ENCODE results near the gene SLFN12. TPM values are rescaled to one million over a fixed set of nuclear protein-coding genes. Genes with fewer than 3 reads are reported as not detected.
A peak's percentile ranks its signal among the peaks of the same experiment; 100 is the strongest.
"Not testable (repeated sequence)": the region's sequence is repeated elsewhere in the genome, so short reads cannot be mapped to it uniquely, and the experiment has no call there.

The SLFN12 gene
- total and polyA plus RNA-seq, 2 donors (not counting 1 experiment from before 2014, with no cell fraction given) = 26.1 to 34.0 TPM

DNA sequence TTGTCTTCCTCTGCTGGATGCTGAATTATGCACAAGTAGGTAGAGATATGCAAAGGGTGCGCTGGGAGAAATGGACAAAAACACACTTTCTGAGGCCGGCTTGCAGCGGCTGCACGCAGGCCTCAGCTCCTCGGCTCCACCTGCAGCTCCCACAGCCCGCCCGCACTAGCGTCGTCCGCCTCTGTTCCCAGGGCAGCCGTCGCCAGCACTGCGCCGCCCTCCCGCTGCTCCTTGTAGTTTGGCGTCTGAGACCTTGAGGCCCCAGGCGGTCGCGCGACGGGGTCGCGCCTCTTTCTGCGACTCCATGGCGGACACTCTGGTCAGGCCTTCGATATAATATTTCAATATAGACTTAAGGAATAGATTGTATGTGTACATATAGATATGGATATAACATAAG is 24.8 kb downstream of the SLFN12 start:
- Histone ChIP-seq H3K27me3 (ENCODE audit: control insufficient read depth, insufficient read depth, low read length) (no peaks in the 10 kb centered on the region), H3K36me3 (ENCODE audit: control insufficient read depth, insufficient read depth, low read length) (peaks cover 14% of the 10 kb centered on the region)
- TF ChIP-seq CTCF (conservative IDR thresholded peaks at IDR 0.05 in 1 of 2, IDR thresholded peaks at IDR 0.05 in 1 of 2; ENCODE audit: low read depth in 1 of 2, low read length in 2 of 2) (no peak), EZH2 (IDR thresholded peaks at IDR 0.05; ENCODE audit: low read length, missing control alignments) (no peak)

GRCh38 chr17:35406568-35406967 is 25.7 kb downstream of the SLFN12 start:
- Histone ChIP-seq H3K9ac (ENCODE audit: insufficient read depth, low read length) (no peak overlapping the region), H3K4me2 (ENCODE audit: extremely low read depth, insufficient read depth, low read length) (no peak overlapping the region), H3K4me3 (replicated peaks in 1 of 4; ENCODE audit: control extremely low read depth in 1 of 4, insufficient read depth in 1 of 4, low read depth in 3 of 4, low read length in 4 of 4) (no peak overlapping the region), H3K36me3 (ENCODE audit: control insufficient read depth, insufficient read depth, low read length) (peaks cover 12% of the 10 kb centered on the region), H3K27me3 (ENCODE audit: control insufficient read depth, insufficient read depth, low read length) (no peaks in the 10 kb centered on the region), H4K20me1 (ENCODE audit: control insufficient read depth, extremely low read depth, insufficient read depth, low read length) (no peaks in the 10 kb centered on the region), H3K9me3 (ENCODE audit: control insufficient read depth, insufficient read depth, low read depth, low read length) (no peaks in the 10 kb centered on the region), H3K79me2 (ENCODE audit: control insufficient read depth, insufficient read depth, low read length) (no peaks in the 10 kb centered on the region), H2AFZ (ENCODE audit: low read length) (no peak overlapping the region), H3K27ac (ENCODE audit: insufficient read depth, low read length) (no peak overlapping the region), H3K4me1 (ENCODE audit: control insufficient read depth, extremely low read depth, insufficient read depth, low read length) (no peaks in the 10 kb centered on the region)
- TF ChIP-seq EZH2 (IDR thresholded peaks at IDR 0.05; ENCODE audit: low read length, missing control alignments) (no peak), CTCF (conservative IDR thresholded peaks at IDR 0.05 in 1 of 2, IDR thresholded peaks at IDR 0.05 in 1 of 2; ENCODE audit: low read depth in 1 of 2, low read length in 2 of 2) (no peak)
- DNase-seq (ENCODE audit: low read depth in 2 of 2) = no peak

More for the DNA sequence above, 24.8 kb downstream of the SLFN12 start:
- no peak for DNase-seq (ENCODE audit: low read depth in 2 of 2)
- Histone ChIP-seq H3K27ac (ENCODE audit: insufficient read depth, low read length) (no peak overlapping the region), H3K4me3 (replicated peaks in 1 of 4; ENCODE audit: control extremely low read depth in 1 of 4, insufficient read depth in 1 of 4, low read depth in 3 of 4, low read length in 4 of 4) (no peak overlapping the region), H4K20me1 (ENCODE audit: control insufficient read depth, extremely low read depth, insufficient read depth, low read length) (no peaks in the 10 kb centered on the region), H3K79me2 (ENCODE audit: control insufficient read depth, insufficient read depth, low read length) (no peaks in the 10 kb centered on the region), H3K9me3 (ENCODE audit: control insufficient read depth, insufficient read depth, low read depth, low read length) (no peaks in the 10 kb centered on the region), H3K4me2 (ENCODE audit: extremely low read depth, insufficient read depth, low read length) (no peak overlapping the region), H2AFZ (ENCODE audit: low read length) (no peak overlapping the region), H3K4me1 (ENCODE audit: control insufficient read depth, extremely low read depth, insufficient read depth, low read length) (no peaks in the 10 kb centered on the region), H3K9ac (ENCODE audit: insufficient read depth, low read length) (no peak overlapping the region)

GRCh38 chr17:35404360-35404759 is 27.9 kb downstream of the SLFN12 start:
- Histone ChIP-seq H3K27ac (ENCODE audit: insufficient read depth, low read length) (no peak overlapping the region), H4K20me1 (ENCODE audit: control insufficient read depth, extremely low read depth, insufficient read depth, low read length) (no peaks in the 10 kb centered on the region), H3K9ac (ENCODE audit: insufficient read depth, low read length) (no peak overlapping the region), H3K4me3 (replicated peaks in 1 of 4; ENCODE audit: control extremely low read depth in 1 of 4, insufficient read depth in 1 of 4, low read depth in 3 of 4, low read length in 4 of 4) (no peak overlapping the region), H3K36me3 (ENCODE audit: control insufficient read depth, insufficient read depth, low read length) (peaks cover 2% of the 10 kb centered on the region), H3K9me3 (ENCODE audit: control insufficient read depth, insufficient read depth, low read depth, low read length) (no peaks in the 10 kb centered on the region), H3K79me2 (ENCODE audit: control insufficient read depth, insufficient read depth, low read length) (no peaks in the 10 kb centered on the region), H3K4me2 (ENCODE audit: extremely low read depth, insufficient read depth, low read length) (no peak overlapping the region), H2AFZ (ENCODE audit: low read length) (no peak overlapping the region), H3K4me1 (ENCODE audit: control insufficient read depth, extremely low read depth, insufficient read depth, low read length) (no peaks in the 10 kb centered on the region), H3K27me3 (ENCODE audit: control insufficient read depth, insufficient read depth, low read length) (no peaks in the 10 kb centered on the region)
- no peak for TF ChIP-seq CTCF (conservative IDR thresholded peaks at IDR 0.05 in 1 of 2, IDR thresholded peaks at IDR 0.05 in 1 of 2; ENCODE audit: low read depth in 1 of 2, low read length in 2 of 2)
- no peak for TF ChIP-seq EZH2 (IDR thresholded peaks at IDR 0.05; ENCODE audit: low read length, missing control alignments)
- peak in 1 of 2 donors; percentile 4 for DNase-seq (ENCODE audit: low read depth in 2 of 2)

GRCh38 chr17:35393783-35394182 is 38.5 kb downstream of the SLFN12 start:
- DNase-seq (ENCODE audit: low read depth in 2 of 2); H3K4me3 ChIP-seq (replicated peaks in 1 of 4; ENCODE audit: control extremely low read depth in 1 of 4, insufficient read depth in 1 of 4, low read depth in 3 of 4, low read length in 4 of 4); H3K9me3 ChIP-seq (ENCODE audit: control insufficient read depth, insufficient read depth, low read depth, low read length); H3K4me2 ChIP-seq (ENCODE audit: extremely low read depth, insufficient read depth, low read length); H3K27me3 ChIP-seq (ENCODE audit: control insufficient read depth, insufficient read depth, low read length); H3K27ac ChIP-seq (ENCODE audit: insufficient read depth, low read length); H3K79me2 ChIP-seq (ENCODE audit: control insufficient read depth, insufficient read depth, low read length); H2AFZ ChIP-seq (ENCODE audit: low read length); H3K36me3 ChIP-seq (ENCODE audit: control insufficient read depth, insufficient read depth, low read length); H3K9ac ChIP-seq (ENCODE audit: insufficient read depth, low read length); H3K4me1 ChIP-seq (ENCODE audit: control insufficient read depth, extremely low read depth, insufficient read depth, low read length); H4K20me1 ChIP-seq (ENCODE audit: control insufficient read depth, extremely low read depth, insufficient read depth, low read length): not testable (repeated sequence)
